ENCODE measurements around the gene CXCL16. TPM values are rescaled to one million over a fixed set of nuclear protein-coding genes. Genes with fewer than 3 reads are reported as not detected.
"Not testable (repeated sequence)": the region's sequence is repeated elsewhere in the genome, so short reads cannot be mapped to it uniquely, and the experiment has no call there.

CXCL16 gene
- polyA plus RNA-seq, 1 experiment, result 2.4 TPM

DNA sequence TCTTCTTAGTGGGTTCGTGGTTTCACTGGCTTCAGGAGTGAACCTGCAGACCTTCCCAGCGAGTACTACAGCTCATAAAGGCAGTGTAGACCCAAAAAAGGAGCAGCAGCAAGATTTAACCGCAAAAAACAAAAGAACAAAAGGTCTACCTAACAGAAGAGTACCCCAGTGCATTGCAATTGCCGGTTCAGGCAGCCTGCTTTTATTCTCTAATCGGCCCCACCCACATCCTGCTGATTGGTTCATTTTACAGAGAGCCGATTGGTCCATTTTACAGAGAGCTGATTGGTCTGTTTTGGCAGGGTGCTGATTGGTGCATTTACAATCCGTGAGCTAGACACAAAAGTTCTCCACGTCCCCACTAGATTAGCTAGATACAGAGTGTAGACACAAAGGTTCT is 31.3 kb downstream of the CXCL16 start:
- CTCF ChIA-PET, result interaction anchor here (1.6 kb wide), 1 partner anchor 195 kb away, joined by 3 read pairs; the partner anchor contains the start of gene CHRNE
- no peak for DNase-seq (ENCODE audit: low read depth, low spot score)
- POLR2A ChIA-PET, result no interaction called here
- H3K9me3 ChIP-seq (ENCODE audit: control insufficient read depth, insufficient read depth, low read length), result no peaks in the 10 kb centered on the region; the same call in 1 of the 2 replicates
- H3K27ac ChIP-seq (ENCODE audit: low read depth, low read length), result no peak overlapping the region
- TF ChIP-seq, protein P1, sequence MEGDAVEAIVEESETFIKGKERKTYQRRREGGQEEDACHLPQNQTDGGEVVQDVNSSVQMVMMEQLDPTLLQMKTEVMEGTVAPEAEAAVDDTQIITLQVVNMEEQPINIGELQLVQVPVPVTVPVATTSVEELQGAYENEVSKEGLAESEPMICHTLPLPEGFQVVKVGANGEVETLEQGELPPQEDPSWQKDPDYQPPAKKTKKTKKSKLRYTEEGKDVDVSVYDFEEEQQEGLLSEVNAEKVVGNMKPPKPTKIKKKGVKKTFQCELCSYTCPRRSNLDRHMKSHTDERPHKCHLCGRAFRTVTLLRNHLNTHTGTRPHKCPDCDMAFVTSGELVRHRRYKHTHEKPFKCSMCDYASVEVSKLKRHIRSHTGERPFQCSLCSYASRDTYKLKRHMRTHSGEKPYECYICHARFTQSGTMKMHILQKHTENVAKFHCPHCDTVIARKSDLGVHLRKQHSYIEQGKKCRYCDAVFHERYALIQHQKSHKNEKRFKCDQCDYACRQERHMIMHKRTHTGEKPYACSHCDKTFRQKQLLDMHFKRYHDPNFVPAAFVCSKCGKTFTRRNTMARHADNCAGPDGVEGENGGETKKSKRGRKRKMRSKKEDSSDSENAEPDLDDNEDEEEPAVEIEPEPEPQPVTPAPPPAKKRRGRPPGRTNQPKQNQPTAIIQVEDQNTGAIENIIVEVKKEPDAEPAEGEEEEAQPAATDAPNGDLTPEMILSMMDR (IDR thresholded peaks at IDR 0.05; ENCODE audit: low read depth, low read length), result no peak
- no peak overlapping the region for H3K4me3 ChIP-seq (ENCODE audit: low read depth, low read length)
- H3K27me3 ChIP-seq (ENCODE audit: control insufficient read depth, insufficient read depth, low read length), result no peaks in the 10 kb centered on the region

DNA sequence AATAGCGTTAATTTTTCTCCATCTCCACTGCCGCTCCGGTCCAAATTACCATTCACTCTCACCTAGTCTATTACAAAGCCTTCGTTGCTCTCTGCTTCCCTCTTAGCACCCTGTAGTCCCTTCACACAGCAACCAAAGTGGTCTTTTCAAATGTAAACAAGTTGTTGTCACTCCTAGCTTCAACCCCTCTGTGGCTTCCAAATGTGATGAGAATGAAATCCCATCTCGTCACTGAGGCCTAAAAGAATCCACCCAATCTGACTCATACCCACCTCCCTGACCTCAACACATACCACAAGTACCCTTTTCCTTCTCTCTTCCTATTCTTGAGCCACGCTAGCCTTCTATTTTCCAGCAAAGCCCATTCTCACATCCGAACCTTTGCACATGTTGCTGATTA is 33.6 kb downstream of the CXCL16 start:
- no peaks in the 10 kb centered on the region; the same call in 1 of the 2 replicates for H3K9me3 ChIP-seq (ENCODE audit: control insufficient read depth, insufficient read depth, low read length)
- TF ChIP-seq, protein P1 (IDR thresholded peaks at IDR 0.05; ENCODE audit: low read depth, low read length), result no peak
- H3K27ac ChIP-seq (ENCODE audit: low read depth, low read length), result no peak overlapping the region
- no peak for DNase-seq (ENCODE audit: low read depth, low spot score)
- no peak overlapping the region for H3K4me3 ChIP-seq (ENCODE audit: low read depth, low read length)
- CTCF ChIA-PET, result no interaction called here
- no peaks in the 10 kb centered on the region for H3K27me3 ChIP-seq (ENCODE audit: control insufficient read depth, insufficient read depth, low read length)
- POLR2A ChIA-PET, result no interaction called here

DNA sequence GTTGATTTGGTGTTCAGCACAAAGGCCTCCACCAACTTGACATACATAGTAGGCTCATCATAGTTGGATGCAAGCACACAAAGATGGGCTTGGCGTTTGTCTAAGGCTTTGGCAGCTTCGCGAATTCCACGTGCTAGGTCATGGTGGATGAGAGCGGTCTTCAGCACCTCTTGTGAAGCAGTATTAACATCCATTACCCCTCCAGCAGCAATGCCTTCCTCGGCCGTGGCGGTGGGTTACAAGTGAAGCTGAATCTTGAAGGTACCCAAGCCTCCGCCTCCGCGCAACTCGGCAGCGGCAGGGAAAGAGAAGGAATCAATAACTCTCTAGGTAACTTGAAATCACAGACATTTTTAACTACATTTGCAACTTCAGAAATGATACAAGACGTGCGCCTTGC is 34.7 kb downstream of the CXCL16 start:
- Histone ChIP-seq H3K27ac (ENCODE audit: low read depth, low read length) (no peak overlapping the region), H3K27me3 (ENCODE audit: control insufficient read depth, insufficient read depth, low read length) (no peaks in the 10 kb centered on the region), H3K4me3 (ENCODE audit: low read depth, low read length) (no peak overlapping the region), H3K9me3 (ENCODE audit: control insufficient read depth, insufficient read depth, low read length) (no peaks in the 10 kb centered on the region; the same call in 1 of the 2 replicates)
- ChIA-PET POLR2A (no interaction called here), CTCF (no interaction called here)
- no peak for DNase-seq (ENCODE audit: low read depth, low spot score)
- TF ChIP-seq, protein P1 (IDR thresholded peaks at IDR 0.05; ENCODE audit: low read depth, low read length), result no peak

DNA sequence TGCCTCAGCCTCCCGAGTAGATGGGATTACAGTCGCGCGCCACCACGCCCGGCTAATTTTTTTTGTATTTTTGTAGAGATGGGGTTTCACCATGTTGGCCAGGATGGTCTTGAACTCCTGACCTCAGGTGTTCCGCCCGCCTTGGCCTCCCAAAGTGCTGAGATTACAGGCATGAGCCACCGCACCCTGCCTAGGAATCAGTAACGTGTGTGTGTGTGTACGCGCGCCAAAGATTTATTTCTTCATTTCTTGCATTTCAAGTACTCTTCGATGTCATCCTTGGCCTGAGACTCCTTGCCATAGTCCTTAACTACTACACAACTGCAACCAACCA is 35.2 kb downstream of the CXCL16 start:
- CTCF ChIA-PET; H3K9me3 ChIP-seq (ENCODE audit: control insufficient read depth, insufficient read depth, low read length); H3K27me3 ChIP-seq (ENCODE audit: control insufficient read depth, insufficient read depth, low read length); H3K27ac ChIP-seq (ENCODE audit: low read depth, low read length); DNase-seq (ENCODE audit: low read depth, low spot score); POLR2A ChIA-PET: not testable (repeated sequence)
- H3K4me3 ChIP-seq (ENCODE audit: low read depth, low read length), result peak overlapping the region; percentile 96

DNA sequence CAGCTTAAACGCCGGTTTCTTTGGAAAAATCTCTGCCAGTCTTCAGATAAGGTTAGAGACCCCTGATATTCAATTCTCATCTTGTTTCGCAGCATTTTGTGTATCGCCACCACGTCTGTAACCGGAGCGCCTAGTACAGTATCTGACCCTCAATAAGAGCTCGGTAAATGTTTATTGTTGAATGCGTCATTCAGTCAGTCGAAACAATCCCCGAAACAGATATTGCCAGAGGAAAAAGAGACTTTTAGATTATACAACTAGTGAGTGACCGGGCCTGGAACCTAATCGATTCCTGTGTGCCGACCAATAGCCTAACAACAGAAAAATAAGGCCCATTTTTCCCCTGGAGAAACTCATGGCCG is 36.4 kb downstream of the CXCL16 start:
- Histone ChIP-seq H3K9me3 (ENCODE audit: control insufficient read depth, insufficient read depth, low read length) (no peaks in the 10 kb centered on the region; the same call in 1 of the 2 replicates), H3K4me3 (ENCODE audit: low read depth, low read length) (peak overlapping the region; percentile 96), H3K27me3 (ENCODE audit: control insufficient read depth, insufficient read depth, low read length) (no peaks in the 10 kb centered on the region), H3K27ac (ENCODE audit: low read depth, low read length) (no peak overlapping the region)
- DNase-seq (ENCODE audit: low read depth, low spot score), result no peak
- ChIA-PET POLR2A (no interaction called here), CTCF (interaction anchor here (1.8 to 2.9 kb wide), 2 partner anchors 87 to 137 kb away, joined by 5 to 14 read pairs; no protein-coding TSS in a partner anchor)
- TF ChIP-seq, protein P1 (IDR thresholded peaks at IDR 0.05; ENCODE audit: low read depth, low read length), result no peak

DNA sequence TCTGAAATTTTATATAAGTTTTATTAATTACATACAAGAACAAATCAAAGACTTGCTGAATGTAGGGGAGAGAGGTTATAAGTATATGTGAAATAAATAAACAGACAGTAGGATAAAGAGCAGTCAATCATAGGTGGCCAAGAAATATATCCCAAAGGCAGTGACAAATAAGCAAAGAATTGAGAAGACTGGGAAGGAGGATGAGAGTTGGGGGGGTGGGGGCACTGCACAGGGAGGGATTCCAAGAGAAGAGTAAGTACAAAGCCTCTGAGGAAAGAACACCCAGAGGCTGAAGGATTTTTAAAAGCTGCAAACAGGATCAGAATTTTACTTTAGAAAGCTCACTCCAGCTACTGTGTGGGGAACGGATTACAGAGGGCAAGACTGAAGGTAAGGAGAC is 38.6 kb downstream of the CXCL16 start:
- DNase-seq (ENCODE audit: low read depth, low spot score), result no peak
- POLR2A ChIA-PET, result no interaction called here
- Histone ChIP-seq H3K9me3 (ENCODE audit: control insufficient read depth, insufficient read depth, low read length) (no peaks in the 10 kb centered on the region; the same call in 1 of the 2 replicates), H3K27ac (ENCODE audit: low read depth, low read length) (no peak overlapping the region), H3K4me3 (ENCODE audit: low read depth, low read length) (no peak overlapping the region), H3K27me3 (ENCODE audit: control insufficient read depth, insufficient read depth, low read length) (no peaks in the 10 kb centered on the region)
- TF ChIP-seq, protein P1 (IDR thresholded peaks at IDR 0.05; ENCODE audit: low read depth, low read length), result no peak
- CTCF ChIA-PET, result interaction anchor here (0.6 to 2.9 kb wide), 3 partner anchors 9 to 135 kb away, joined by 3 to 14 read pairs (median 6); partner anchors contain the start of gene ARRB2

DNA sequence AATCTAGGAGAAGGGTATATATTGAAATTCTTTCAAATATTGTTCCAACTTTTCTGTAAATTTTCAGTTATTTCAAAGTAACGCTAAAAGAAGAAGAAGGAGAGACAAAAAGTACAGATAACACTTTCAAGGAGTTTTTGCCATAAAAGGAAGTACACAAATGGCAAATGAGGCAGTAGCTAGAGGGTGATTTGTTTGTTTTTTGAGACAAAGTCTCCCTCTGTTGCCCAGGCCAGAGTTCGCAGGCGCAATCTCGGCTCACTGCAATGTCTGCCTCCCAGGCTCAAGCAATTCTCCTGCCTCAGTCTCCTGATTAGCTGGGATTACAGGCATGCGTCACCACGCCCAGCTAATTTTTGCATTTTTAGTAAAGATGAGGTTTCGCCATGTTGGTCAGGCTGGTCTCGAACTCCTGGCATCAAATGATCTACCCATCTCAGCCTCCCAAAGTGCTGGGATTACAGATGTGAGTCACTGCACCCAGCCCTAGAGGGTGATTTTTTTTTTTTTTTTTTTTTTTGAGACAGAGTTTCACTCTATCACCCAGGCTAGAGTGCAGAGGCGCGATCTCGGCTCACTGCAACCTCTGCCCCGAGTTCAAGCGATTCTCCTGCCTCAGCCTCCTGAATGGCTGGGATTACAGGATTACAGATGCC is 40.2 kb downstream of the CXCL16 start:
- H3K27ac ChIP-seq (ENCODE audit: low read depth, low read length); POLR2A ChIA-PET; H3K4me3 ChIP-seq (ENCODE audit: low read depth, low read length); H3K27me3 ChIP-seq (ENCODE audit: control insufficient read depth, insufficient read depth, low read length); CTCF ChIA-PET; DNase-seq (ENCODE audit: low read depth, low spot score); H3K9me3 ChIP-seq (ENCODE audit: control insufficient read depth, insufficient read depth, low read length): not testable (repeated sequence)

All from AG04450 (cell line).